HG03378 (cell line): Measurements from ENCODE around the gene TTC4.
A peak's percentile ranks its signal among the peaks of the same experiment; 100 is the strongest.

Experiments used
- ATAC-seq: cut with Tn5 transposase; IDR thresholded peaks from one replicate; pipeline ENCODE4 v1.9.1; 2021; ENCODE audit warnings: mild to moderate bottlenecking, moderate library complexity; ENCODE audit not compliant: unreplicated experiment

Gene TTC4

GRCh38 chr1:54703471-54703870 is 12.2 kb upstream of the TTC4 start:
- ATAC-seq = no peak

- ATAC-seq = no peak
Observed at GRCh38 chr1:54705153-54705552, 10.5 kb upstream of the TTC4 start.

DNA sequence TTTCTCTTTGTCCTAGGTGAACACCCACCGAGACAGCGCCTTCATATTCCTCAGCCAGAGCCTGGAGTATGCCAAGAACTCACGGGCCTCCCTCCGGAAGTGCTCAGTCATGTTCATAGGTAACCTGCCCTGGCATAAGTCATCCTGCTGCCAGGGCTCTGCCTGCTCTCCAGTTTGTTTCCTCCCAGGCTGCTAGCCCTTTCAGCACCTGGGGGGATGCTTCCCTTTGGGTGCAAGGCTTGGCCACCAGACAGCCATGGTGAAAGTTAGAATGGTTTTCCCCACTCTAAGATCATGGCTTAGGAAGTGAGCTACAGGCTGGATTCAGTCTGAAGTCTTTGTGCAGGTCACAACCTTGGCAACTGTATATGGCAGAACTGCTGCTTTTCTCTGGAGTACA is 9.2 kb upstream of the TTC4 start:
- no peak for ATAC-seq

- no peak for ATAC-seq
Observed at GRCh38 chr1:54708385-54708784, 7.3 kb upstream of the TTC4 start.

- ATAC-seq = no peak
Observed at GRCh38 chr1:54709547-54710292, 5.9 kb upstream of the TTC4 start.

DNA sequence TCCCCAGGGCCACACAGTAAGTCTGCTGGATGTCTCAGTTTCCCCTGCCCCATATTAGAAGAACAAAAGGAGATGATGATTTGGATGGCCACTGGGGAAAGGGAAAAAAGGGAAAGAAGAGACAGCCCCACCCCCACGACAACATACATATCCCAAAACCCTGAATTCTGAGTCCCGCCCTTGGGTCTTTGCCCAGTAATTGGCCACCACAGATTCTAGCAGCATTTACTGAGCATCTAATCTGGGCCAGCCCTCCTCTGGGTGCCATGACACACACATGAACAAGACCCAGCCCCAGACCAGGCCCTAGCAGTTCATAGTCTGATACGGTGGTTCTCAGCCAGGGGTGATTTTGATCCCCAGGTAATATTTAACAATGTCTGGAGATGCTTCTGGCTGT is 5.2 kb upstream of the TTC4 start:
- ATAC-seq = no peak

GRCh38 chr1:54710841-54711240 is 4.8 kb upstream of the TTC4 start:
- no peak for ATAC-seq

- no peak for ATAC-seq
Observed at GRCh38 chr1:54711536-54711935, 4.1 kb upstream of the TTC4 start.

DNA sequence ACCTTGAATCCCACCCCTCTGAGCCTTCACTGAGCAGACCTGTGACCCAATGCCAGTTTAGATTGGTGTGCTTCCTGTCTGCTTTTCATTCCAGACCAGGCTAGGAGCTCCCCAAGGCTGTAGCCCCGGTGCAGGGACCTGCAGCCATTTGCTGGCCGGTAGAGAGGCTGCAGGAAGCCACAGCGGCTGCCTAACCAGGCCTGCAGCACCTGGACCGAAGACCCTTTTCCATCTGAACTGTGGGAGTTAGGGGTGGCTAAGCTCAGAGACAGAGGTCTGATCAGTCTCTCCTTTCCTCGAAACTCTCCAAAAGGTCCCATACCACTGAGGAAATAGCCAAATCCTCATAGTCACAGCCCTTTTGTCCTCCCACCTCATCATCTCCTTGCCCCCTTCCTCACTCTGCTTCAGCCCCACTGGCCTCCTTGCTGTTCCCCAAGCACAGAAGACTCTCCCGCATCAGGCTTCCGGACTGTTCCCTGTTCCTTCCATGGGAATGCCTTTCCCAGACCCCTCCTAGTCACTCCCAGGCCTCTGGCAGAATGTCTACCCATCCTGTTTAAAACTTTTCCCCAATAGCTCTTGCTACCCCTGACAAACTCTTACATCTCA is 674 bp upstream of the TTC4 start:
- ATAC-seq = no peak

- peak; percentile 14 for ATAC-seq
Observed at GRCh38 chr1:54716299-54717047, 812 bp downstream of the TTC4 start.

DNA sequence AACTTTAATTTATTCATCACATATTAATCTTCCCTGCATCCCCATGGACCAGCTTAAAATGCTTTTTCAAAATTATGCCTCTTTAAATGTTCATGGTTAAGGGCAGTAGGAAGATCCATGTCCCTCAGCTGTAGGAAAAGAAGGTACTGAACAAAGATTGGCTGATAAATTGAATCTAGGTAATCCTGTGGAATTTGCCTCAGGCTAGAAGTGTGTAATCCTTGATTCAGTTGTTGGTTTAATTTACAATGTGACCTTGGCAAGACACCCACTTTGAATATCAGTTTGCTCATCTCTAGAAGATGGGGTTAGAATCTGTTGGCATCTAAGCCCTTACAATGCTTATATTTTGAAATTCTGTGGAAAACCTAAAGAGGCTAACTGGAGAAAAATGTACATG is 6.1 kb downstream of the TTC4 start:
- ATAC-seq = no peak

DNA sequence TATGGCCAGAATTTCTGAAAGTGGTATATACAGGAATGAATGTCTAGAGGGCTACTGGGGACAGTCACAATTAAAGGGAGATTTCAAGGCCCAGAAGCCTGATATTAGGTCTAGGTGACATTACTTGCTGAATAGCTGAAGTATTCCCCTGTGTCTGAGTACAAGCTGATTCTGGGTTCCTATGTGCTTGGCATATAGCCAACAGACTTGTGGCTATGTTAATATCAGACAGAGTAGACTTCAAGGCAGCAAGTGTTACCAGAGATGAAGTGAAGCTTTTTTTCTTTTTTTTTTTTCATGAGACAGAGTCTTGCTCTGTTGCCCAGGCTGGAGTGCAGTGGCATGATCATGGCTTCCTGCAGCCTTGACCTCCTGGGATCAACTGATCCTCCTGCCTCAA is 8.3 kb downstream of the TTC4 start:
- no peak for ATAC-seq

DNA sequence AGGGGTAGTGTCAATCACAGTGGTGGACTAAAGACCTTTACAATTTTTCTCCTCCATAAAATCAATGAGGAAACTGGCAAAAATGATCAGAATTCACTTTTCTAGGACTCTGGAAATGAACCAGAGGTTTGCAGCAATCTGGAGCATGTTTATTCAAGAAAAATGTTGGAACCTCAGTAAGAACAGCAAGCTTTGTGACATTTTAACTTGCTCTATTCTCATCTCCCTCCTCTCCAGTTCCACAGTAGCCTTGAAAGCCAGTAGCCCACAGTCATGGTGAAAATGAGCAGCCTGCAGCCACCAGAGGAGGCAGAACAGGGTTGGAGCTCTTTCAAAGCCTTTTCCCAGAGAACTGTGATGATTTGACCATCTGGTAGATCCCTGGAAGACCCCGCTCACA is 9.1 kb downstream of the TTC4 start:
- ATAC-seq = no peak

DNA sequence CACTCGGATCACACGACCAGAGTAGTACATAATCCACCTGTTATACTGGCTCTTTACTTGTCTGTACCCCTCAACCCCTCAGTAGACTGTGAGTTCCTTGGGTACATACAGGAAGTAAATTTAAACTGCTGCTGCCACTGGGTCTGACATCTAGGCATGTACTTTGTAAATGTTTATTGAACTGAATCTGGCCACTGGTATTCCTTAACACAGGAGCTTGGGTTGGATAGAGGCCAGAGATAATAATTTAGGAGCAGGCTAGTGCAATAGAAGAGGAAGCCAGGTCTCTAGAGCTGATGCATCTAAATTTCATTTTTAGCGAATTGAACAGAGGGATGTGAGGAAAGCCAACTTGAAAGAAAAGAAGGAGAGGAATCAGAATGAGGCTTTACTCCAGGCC is 12.4 kb downstream of the TTC4 start:
- ATAC-seq = no peak

GRCh38 chr1:54736685-54737084 is 21.0 kb downstream of the TTC4 start:
- ATAC-seq = no peak

DNA sequence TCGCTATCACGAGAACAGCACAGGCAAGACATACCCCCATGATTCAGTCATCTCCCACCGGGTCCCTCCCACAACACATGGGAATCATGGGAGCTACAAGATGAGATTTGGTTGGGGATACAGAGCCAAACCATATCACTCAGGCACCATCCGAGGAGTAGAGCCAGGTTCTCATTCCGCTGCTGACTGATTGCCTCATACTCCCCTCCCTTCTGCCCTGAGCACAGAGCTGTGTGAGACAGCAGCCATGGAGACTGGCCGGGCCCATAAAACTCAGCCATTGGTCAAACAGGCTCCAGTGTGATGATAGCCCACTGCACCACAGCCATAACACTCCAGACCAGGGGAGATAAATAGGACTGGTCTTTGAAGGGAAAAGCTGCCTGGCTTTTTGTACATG is 22.6 kb downstream of the TTC4 start:
- no peak for ATAC-seq

- ATAC-seq = no peak
Observed at GRCh38 chr1:54741531-54741930, 25.9 kb downstream of the TTC4 start.

GRCh38 chr1:54742282-54742681 is 26.6 kb downstream of the TTC4 start:
- no peak for ATAC-seq

- no peak for ATAC-seq
Observed at GRCh38 chr1:54743416-54744226, 28.0 kb downstream of the TTC4 start.

DNA sequence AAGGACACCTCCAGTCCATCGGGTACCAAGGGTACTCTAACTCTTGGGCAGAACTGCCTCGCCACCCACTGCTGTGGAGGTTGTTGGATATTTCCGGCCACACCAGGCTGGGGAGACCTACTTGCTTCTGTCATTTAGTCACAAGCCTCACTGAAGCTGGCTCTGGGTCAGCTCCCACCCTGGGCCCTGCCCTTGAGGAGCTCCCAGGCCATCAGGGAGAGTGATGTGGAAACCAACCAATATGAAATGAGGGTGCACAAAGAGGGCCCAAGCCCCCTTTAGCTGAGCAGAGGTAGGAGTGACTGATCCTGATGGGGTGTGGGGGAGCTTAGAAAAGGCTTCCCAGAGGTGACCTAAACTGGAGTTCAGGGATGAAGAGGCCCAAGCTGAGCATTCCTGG is 29.0 kb downstream of the TTC4 start:
- no peak for ATAC-seq

DNA sequence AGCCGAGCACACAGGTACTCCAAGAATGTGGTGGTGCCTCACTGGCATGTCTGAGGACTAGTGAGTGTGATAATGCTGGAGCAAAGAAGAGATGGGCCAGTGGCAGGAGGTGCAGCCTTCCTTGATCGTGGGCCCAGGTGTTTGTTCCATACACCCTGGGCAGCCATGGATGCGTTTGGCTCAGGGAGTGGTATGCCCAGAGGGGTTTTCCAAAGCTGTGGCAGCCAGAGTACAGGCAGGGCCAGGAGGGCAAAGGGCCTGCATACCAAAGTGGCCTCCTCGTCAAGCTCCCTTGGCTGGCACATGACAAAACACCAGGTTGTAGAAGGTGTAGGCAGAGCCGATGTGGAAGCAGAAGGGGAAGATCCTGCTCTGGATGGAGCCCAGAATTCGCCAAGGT is 29.6 kb downstream of the TTC4 start:
- ATAC-seq = no peak
